WI38 (cell line): ENCODE measurements around the gene TMEM121B.

Experiments used
- H3K4me3 ChIP-seq: 2 replicates; pipeline ENCODE4 v1.5.1; 2011; ENCODE audit warnings: low read depth, mild to moderate bottlenecking, control low read depth, low read length
- TF ChIP-seq, protein P1 (sequence below): IDR thresholded peaks from 2 replicates; pipeline ENCODE4 v1.5.1; 2012; ENCODE audit warnings: low read depth, mild to moderate bottlenecking, control low read depth, low read length

The TMEM121B gene

DNA sequence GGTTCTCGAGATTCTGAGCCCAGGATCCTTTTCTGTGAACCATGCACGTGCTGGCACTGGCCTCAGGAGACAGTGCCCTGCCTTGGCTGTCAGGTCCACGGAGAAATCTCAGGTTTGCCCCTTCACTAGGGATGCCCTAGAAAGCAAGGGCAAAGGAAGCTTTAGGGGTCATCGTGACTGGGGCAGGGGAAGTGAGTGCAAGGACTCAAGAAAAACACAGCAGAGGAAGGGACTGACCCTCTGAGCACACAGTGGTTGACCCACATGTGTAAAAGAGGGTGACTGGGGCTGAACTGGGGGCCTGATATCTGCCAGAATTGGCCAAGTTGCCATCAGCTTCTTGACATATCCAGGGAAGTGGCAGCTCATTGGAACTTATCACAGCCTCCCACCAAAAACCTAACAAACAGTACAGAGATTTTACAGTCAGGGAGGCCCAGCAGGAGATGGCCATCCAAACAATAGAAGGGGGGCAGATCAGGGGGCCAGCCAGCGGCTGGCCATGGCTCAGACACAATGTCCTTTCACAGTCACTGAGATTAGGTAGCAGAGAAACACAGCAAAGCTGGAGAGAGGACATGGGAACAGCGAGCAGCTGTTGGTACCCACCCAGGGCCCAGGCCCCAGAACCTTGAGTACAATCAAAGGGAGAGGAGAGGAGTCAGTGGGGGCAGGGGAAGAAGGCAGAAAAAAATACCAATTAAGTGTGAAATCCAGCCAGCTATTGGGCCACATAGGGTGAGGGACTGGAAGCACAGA is 4.4 kb downstream of the TMEM121B start:
- no peak overlapping the region for H3K4me3 ChIP-seq
- TF ChIP-seq, protein P1, sequence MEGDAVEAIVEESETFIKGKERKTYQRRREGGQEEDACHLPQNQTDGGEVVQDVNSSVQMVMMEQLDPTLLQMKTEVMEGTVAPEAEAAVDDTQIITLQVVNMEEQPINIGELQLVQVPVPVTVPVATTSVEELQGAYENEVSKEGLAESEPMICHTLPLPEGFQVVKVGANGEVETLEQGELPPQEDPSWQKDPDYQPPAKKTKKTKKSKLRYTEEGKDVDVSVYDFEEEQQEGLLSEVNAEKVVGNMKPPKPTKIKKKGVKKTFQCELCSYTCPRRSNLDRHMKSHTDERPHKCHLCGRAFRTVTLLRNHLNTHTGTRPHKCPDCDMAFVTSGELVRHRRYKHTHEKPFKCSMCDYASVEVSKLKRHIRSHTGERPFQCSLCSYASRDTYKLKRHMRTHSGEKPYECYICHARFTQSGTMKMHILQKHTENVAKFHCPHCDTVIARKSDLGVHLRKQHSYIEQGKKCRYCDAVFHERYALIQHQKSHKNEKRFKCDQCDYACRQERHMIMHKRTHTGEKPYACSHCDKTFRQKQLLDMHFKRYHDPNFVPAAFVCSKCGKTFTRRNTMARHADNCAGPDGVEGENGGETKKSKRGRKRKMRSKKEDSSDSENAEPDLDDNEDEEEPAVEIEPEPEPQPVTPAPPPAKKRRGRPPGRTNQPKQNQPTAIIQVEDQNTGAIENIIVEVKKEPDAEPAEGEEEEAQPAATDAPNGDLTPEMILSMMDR, result no peak

DNA sequence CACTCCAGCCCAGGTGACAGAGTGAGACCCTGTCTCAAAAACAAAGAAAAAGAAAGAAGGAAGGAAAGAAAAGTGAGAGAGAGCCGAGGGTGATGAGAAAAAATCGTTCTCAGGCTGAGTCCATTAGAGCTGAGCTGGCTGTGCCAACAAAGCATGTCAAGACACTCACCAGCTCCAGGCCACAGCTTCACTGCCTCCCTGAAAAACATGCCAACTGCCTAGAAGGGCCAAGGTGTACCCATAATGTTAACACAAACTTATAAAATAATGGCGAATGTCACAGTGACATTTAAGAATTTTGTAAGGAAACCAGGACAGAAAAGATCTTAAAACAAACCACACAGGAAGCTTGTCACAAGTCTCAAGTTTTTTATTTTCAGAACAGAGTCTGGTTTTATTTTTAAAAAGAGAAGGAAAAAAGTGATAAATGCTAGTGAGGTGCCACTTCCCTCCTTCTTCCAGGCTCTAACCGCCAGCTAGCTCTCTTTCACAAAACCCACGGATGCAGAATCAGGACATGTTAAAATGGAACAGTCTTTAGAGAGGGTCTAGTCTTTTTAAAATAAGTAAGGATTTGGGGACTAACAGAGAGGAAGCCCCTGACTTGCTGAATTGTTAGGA is 5.1 kb downstream of the TMEM121B start:
- TF ChIP-seq, protein P1, result no peak

DNA sequence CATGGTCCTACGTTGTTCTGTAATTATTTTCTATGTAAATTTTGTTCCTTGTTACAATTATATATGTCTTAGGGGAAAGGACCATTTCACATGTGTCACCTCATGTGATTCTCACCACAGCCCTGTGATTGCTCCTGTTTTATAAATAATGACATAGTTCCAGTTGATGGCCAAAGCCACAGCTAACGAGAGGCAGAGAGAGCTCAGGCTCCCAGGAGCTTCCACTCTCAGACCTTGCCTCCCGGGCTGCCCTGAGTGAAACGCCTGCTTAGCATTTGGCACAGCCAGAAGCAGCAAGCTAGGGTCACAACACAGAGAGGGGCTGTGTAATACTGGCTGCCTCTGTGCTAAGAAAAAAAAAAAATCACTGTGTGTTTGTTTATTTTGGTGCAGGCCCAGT is 5.9 kb downstream of the TMEM121B start:
- TF ChIP-seq, protein P1, result no peak

More for the DNA sequence above, 5.1 kb downstream of the TMEM121B start:
- no peak overlapping the region for H3K4me3 ChIP-seq

DNA sequence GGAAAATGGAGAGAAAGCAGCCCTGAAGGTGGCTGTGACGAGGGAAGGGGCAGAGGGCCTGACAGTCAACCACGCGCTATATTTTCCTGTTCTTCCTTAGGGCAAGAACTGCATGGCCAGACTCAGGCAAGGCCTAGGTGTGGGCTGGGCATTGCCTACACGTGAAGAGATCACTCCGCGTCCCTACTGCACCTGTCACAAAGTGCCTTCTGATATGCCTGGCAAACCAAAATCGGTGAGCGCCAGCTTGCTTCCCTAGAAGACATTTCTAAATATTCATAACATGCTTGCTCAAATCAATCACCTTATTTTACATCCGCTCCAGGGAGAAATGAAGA is 6.3 kb downstream of the TMEM121B start:
- no peak overlapping the region for H3K4me3 ChIP-seq

More for the DNA sequence above, 5.9 kb downstream of the TMEM121B start:
- H3K4me3 ChIP-seq, result no peak overlapping the region

DNA sequence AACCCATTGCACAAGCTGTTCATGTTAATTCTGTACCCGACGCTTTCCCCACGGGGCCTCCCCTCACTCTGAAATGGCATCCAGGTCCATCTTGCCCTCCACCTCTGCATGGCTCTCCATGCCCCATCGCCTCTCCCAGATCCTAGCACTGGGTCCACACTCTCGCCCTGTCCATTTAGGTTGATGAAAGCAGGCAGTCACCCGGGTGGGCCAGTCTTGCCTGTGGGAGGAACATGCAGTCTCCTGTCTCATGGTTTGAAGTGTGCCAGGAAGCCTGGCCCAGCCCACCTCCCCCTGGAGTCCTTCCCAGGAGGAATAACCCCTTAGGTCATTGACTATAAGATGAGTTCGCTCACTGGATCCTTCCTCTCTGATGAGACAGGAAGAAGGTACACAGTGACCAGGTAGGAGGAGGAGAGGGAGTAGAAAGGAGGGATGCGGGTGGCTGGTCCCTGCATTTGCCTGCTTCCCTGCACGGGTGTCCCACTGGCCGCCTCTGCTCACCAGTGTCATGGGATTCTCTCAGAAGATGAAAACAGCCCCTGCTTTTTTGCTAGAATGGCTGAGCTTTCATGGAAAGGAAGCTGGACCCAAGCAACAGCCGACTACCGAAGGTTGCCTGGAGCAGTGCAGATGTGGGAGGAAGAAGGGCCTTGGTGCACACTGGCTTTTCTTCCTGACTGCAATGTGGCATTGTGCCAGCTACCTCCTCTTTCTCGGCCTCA is 6.8 kb downstream of the TMEM121B start:
- H3K4me3 ChIP-seq, result no peak overlapping the region
- TF ChIP-seq, protein P1, result no peak

More for the DNA sequence above, 6.3 kb downstream of the TMEM121B start:
- TF ChIP-seq, protein P1, result no peak

DNA sequence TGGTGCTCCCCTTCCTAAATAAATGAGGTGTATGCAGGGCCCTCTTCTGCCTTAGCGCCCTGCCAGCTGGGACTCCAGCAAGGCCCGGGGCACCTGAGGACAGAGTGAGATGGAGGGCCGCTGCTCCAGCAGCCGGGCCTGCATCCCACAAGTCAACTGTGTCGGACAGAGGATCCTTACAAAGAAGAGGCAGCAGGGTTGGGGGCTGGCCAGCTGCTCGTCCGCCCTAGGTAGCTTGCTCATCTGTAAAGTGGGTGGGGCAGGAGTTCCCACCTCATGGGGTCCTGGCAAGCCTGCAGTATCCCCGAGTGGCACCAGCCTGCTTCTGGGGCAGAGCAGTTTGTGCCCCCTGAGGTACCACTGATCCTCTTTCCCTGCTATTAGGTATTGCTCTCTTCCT is 7.6 kb downstream of the TMEM121B start:
- no peak overlapping the region for H3K4me3 ChIP-seq
- TF ChIP-seq, protein P1, result no peak
